GM18517 (cell line): Measurements from ENCODE around the gene TMEM121B.

Experiments
- ATAC-seq: cut with Tn5 transposase; IDR thresholded peaks from one replicate; pipeline ENCODE4 v1.9.1; 2021; ENCODE audit warnings: mild to moderate bottlenecking, moderate library complexity; ENCODE audit not compliant: unreplicated experiment

The TMEM121B gene

DNA sequence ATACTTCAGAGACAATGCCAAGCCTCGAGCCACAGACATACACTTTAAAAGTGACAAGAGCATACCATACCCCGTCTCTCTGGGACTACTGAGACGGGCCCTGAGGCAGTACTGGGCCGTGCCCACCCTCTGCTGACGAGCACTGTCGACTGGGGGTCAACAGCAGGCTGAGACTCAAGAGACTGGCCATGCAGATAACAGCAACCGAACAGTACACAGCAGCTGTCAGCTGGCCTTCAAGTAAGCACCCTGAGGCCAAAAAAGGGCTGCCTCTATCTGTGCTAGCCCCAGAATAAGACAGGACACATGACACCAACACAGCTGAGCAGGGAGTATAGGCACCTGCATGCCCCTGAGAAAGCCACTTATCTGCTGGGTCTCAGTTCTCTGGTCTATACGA is 18.9 kb upstream of the TMEM121B start:
- no peak for ATAC-seq

DNA sequence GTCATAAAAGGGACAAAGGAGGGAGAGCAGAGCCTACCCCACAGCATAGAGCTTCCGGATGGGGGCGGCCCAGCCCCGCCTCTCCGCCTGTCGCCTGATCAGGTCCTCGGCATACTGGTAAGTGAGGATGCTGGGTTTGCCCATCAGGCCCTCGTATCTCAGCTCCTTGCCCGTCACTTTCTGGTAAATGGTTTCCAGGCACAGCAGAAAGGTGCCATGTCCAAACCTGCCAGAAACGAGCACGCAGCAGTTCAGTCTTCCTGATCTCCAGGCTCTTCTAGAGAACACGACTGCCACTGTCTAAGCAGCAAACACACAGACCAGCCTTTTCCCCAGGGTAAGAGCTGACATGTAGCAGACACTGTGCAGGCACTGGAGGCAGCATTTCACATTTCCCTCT is 17.4 kb upstream of the TMEM121B start:
- ATAC-seq: no peak

DNA sequence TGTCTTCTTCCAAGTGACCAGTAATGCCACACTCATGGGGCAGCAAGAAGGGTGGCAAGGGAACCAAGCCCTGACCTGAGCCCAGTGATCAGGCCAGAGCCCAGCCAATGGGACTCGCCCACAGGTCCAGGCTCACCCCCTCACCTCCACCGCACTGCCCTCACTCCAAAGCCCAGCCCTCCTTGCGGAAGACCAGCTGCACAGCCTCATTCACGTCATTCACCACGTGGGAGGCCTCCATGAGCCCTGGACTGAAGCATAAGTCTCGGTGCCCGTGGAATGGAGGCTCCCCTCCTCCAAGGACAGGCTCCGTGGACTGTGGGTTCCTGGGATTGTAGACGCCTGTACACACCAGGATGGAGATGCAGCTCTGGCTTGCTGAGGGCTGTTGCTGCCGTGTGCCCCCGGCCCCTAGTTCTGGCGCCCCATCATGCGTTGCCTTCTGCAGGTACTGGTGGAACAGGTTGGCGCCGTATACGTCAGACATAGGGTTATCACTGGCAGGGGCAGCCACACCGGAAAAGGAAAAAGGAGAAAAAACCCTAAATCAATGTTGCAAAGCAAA is 16.8 kb upstream of the TMEM121B start:
- no peak for ATAC-seq

DNA sequence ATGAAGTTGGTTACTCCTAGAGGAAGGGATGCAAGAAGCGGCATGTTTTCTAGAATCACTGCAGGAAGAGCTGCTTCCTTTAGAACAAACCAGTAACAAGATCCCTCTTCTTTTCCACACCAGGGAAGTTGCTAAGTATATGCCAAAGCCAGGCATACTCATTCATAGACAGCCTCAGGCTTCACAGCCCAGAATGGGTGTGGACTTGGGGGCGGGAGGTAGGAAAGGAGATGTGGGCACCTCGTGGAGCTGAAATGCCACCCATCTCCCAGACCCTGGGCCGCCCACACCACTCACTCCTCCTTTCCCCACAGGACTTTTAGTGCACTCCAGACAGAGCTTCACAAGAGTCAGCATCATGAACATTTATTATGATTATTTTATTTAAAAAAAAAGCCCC is 16.0 kb upstream of the TMEM121B start:
- ATAC-seq: no peak

DNA sequence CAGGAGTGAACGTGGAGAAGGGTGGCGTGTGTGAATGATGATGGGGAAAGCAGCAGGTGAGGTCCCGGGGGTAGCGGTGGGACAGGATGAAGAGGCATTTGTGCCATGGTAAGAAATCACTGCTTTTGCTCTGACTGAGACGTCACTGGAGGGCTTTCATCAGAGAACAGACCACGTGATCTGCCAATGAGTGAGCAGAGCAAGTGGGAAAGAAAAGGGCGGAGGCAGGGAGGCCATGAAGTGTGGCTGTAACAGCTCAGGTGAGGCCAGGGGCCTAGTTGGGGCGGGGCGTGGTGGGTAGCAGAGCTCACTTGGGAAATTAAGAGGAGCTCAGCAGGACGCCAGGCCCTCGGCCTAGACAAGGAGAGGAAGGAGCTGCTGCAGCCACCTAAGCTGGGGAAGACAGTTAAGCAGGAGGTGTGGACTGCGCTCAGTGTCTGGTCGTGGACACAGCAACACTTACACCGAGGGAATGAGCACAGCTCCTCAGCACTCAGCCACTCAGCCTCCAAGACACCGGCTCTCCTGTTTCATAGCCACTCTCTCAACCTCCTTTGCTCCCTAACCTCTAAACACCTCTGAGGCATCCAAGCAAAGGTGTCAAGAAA is 14.1 kb upstream of the TMEM121B start:
- no peak for ATAC-seq

DNA sequence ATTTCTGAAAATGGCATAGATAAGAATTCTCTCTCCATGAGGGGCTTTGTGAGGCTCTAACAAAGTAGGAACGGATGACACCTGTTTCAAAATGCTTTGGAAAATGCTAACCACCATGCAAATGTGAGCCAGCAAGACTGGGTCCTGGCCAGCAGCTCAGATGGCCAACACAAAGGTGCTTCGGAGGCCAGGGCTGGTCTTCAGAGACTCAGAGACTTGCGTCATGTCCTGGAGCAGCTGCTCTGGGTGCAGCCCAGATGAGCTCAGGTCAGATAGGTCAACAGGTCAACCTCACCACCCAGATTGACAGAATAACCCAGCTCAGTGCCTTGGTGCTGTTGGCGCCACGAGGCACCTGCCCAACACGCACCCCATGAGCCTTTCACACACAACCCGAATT is 12.0 kb upstream of the TMEM121B start:
- ATAC-seq: no peak

DNA sequence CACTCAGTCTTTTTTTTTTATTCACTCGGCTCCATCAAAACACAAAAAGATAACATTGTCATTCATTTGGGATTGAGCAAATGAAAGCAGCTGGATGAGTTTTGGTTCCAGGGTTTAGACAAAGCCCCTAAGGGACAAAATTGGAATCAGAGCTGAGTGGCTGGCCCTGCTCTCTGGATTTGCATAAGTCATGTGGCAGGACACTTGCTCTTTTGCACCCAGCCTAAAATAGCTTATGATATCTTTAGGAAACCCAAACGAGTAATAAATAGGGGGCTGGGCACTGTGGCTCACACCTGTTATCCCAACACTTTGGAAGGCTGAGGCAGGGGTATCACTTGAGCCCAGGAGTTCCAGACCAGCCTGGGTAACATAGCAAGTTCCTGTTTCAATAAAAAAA is 11.0 kb upstream of the TMEM121B start:
- ATAC-seq: no peak

DNA sequence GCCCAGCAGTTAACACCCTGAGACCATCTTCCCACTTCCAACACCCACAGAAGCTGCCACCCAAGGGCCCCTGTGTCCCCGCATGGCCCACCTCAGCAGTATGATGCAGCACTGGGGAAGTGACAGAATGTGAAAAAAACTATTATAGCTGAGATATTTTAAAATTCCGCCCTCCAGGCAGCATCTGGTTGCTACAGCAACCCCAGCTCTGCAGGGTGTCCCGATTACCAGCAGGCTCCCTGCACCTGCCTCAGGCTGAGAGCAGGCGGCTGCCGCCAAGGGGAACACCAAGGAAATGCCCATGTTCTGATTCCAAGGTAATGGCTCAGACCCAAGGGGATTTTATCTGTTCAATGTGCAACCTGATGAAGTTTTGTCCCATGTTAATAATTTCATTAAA is 10.5 kb upstream of the TMEM121B start:
- no peak for ATAC-seq

DNA sequence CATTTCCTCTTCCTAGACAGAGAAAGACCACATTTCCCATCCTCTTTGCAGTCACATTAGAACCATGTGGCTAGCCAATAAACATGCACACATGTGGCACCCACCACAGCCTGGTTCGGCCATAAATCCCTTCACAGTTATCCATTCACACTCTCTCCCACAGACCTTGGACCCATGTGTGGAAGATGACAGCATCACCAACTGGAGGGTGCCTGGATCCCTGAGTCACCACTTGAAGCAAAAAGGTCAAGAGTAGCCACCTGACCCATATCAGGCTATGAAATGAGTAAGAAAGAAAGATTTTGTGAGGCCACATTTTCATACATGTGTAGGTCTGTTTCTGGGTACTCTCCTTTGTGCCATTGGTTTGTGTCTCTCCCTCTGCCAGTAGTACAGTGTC is 9.0 kb upstream of the TMEM121B start:
- no peak for ATAC-seq

DNA sequence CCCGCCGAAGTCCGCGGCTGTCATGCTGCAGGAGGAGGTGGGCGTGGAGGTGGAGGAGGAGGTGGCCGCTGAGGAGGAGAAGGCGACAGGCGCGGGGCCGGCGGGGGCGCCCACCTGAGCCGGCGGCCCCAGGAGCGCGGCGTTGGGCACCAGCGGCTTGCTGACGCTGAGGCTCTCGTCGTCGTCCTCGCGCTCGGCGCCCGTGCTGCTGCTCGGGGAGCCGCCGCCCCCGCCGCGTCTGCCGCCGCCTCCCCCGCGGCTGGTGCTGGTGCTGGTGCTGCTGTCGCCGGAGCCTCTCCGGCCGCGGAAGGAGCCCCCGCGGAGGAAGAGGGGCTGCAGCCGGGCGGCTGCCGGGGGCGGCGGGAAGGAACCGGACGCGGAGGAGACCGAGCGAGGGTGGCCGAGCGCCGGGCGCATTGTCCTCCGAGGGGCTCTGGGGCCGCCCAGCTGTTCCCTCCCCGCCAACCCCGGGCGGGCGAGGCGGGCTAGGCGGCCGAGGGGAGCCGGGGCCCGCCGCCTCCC is 388 bp downstream of the TMEM121B start:
- no peak for ATAC-seq

DNA sequence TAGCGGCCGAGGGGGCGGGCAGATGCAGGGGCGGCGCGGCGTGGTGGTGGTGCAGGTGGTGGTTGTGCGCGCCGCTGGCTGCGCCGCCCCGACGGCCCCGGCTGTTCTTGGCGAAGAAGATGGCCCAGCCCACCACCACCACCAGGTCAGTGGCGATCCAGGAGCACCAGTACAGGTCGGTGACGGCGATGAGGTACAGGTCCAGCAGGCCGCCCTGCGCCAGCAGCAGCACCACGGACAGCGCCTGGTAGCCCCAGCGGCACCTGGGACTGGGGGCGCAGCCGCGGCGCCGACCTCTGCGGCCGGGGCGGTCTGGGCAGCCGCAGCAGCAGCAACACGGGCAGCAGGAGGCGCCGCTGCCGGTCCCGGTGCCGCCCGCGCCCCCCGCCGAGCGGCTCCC is 879 bp downstream of the TMEM121B start:
- ATAC-seq: no peak

DNA sequence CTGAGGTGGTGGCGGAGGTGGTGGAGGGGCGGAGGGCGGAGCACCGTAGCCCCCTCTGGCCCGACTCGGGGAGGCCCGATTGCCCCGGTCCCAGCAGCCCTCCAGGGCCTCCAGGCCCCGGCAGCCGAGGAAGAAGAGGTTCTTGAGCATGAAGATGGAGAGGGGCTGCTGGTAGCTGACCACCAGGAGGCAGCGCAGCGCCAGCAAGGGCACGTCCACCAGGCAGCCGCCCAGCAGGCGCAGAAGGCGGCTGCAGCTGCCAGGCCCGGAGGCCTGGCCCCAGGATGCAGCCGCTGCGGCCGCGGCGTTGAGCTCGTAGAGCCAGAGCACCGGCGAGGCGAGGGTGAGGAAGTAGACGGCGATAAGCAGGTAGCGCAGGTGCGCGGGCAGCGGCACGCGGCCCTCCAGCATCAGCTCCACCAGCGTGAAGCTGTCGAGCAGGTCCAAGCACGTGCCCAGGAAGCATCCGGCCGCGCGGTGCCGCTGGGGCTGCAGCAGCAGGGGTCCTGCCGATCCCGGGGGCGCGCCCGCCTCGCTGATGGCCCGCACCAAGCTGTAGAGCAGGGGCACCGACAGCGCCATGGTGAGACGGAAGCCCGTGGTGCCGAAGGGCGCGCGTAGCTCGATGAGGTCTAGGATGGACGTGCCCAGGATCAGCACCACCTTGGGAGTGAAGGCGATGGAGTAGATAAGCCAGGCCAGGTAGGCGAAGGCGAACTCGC is 1.5 kb downstream of the TMEM121B start:
- no peak for ATAC-seq

DNA sequence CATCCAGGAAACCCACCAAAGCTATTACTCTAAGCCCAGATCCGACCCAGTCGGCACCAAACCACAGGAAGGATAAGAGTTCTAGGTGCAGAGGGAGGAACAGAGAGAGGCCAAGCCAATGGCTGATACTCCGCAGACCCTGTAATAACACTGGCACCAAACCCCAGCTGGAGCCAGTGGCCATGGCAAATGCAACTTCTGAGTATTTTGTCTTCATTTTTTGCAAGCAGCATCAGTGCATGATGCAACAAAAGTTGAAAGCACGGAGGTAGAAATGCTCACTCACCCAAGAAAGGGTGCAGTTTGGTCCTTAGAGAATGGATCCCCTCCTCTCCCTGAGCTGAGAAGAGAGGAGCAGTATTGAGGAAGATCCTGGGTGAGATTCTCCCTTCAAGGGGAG is 2.8 kb downstream of the TMEM121B start:
- no peak for ATAC-seq

DNA sequence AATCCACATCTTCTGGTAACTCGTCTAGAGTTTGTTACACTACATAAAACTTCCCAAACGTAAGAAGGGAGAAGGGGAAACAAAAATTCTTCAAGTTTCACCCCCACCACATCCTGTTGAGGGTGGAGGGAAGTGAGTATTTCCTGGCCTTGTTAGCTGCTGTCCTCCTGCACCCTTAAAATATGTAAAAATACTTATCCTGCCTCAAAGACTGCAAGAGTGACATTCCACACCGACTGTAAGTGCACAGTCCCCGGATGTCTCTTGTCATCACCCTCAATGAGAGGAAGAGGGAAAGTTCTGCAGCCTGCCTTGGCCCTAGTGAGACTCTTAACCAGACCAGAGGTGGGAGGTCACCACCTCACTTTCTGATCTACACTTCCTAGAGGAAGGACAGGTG is 3.3 kb downstream of the TMEM121B start:
- no peak for ATAC-seq

DNA sequence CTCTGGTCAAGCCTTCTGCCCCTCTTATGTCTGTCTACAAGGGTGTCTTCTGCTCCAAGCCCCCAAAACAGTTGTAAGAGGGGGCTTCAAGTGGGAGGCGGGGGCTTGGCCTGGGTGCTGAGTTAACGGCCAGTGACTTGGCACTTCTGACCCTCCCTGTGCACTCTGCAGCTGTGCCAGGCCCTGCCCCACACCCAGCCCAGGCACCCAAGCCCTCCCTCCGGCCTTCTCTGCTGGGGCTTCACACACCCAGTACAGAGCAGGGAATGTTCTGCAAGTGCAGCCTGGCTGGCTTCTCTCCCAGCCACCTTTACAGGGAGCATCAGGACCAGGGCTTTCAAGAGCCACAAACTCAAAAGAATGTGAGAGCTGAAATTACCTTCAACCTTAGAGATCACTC is 3.8 kb downstream of the TMEM121B start:
- ATAC-seq: no peak

DNA sequence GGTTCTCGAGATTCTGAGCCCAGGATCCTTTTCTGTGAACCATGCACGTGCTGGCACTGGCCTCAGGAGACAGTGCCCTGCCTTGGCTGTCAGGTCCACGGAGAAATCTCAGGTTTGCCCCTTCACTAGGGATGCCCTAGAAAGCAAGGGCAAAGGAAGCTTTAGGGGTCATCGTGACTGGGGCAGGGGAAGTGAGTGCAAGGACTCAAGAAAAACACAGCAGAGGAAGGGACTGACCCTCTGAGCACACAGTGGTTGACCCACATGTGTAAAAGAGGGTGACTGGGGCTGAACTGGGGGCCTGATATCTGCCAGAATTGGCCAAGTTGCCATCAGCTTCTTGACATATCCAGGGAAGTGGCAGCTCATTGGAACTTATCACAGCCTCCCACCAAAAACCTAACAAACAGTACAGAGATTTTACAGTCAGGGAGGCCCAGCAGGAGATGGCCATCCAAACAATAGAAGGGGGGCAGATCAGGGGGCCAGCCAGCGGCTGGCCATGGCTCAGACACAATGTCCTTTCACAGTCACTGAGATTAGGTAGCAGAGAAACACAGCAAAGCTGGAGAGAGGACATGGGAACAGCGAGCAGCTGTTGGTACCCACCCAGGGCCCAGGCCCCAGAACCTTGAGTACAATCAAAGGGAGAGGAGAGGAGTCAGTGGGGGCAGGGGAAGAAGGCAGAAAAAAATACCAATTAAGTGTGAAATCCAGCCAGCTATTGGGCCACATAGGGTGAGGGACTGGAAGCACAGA is 4.4 kb downstream of the TMEM121B start:
- no peak for ATAC-seq

DNA sequence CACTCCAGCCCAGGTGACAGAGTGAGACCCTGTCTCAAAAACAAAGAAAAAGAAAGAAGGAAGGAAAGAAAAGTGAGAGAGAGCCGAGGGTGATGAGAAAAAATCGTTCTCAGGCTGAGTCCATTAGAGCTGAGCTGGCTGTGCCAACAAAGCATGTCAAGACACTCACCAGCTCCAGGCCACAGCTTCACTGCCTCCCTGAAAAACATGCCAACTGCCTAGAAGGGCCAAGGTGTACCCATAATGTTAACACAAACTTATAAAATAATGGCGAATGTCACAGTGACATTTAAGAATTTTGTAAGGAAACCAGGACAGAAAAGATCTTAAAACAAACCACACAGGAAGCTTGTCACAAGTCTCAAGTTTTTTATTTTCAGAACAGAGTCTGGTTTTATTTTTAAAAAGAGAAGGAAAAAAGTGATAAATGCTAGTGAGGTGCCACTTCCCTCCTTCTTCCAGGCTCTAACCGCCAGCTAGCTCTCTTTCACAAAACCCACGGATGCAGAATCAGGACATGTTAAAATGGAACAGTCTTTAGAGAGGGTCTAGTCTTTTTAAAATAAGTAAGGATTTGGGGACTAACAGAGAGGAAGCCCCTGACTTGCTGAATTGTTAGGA is 5.1 kb downstream of the TMEM121B start:
- no peak for ATAC-seq

DNA sequence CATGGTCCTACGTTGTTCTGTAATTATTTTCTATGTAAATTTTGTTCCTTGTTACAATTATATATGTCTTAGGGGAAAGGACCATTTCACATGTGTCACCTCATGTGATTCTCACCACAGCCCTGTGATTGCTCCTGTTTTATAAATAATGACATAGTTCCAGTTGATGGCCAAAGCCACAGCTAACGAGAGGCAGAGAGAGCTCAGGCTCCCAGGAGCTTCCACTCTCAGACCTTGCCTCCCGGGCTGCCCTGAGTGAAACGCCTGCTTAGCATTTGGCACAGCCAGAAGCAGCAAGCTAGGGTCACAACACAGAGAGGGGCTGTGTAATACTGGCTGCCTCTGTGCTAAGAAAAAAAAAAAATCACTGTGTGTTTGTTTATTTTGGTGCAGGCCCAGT is 5.9 kb downstream of the TMEM121B start:
- ATAC-seq: no peak

DNA sequence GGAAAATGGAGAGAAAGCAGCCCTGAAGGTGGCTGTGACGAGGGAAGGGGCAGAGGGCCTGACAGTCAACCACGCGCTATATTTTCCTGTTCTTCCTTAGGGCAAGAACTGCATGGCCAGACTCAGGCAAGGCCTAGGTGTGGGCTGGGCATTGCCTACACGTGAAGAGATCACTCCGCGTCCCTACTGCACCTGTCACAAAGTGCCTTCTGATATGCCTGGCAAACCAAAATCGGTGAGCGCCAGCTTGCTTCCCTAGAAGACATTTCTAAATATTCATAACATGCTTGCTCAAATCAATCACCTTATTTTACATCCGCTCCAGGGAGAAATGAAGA is 6.3 kb downstream of the TMEM121B start:
- no peak for ATAC-seq

DNA sequence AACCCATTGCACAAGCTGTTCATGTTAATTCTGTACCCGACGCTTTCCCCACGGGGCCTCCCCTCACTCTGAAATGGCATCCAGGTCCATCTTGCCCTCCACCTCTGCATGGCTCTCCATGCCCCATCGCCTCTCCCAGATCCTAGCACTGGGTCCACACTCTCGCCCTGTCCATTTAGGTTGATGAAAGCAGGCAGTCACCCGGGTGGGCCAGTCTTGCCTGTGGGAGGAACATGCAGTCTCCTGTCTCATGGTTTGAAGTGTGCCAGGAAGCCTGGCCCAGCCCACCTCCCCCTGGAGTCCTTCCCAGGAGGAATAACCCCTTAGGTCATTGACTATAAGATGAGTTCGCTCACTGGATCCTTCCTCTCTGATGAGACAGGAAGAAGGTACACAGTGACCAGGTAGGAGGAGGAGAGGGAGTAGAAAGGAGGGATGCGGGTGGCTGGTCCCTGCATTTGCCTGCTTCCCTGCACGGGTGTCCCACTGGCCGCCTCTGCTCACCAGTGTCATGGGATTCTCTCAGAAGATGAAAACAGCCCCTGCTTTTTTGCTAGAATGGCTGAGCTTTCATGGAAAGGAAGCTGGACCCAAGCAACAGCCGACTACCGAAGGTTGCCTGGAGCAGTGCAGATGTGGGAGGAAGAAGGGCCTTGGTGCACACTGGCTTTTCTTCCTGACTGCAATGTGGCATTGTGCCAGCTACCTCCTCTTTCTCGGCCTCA is 6.8 kb downstream of the TMEM121B start:
- ATAC-seq: no peak

DNA sequence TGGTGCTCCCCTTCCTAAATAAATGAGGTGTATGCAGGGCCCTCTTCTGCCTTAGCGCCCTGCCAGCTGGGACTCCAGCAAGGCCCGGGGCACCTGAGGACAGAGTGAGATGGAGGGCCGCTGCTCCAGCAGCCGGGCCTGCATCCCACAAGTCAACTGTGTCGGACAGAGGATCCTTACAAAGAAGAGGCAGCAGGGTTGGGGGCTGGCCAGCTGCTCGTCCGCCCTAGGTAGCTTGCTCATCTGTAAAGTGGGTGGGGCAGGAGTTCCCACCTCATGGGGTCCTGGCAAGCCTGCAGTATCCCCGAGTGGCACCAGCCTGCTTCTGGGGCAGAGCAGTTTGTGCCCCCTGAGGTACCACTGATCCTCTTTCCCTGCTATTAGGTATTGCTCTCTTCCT is 7.6 kb downstream of the TMEM121B start:
- ATAC-seq: no peak
